Glomerular endothelial cell (primary cell): Measurements from ENCODE around the gene GXYLT1. TPM values are rescaled to one million over a fixed set of nuclear protein-coding genes. Genes with fewer than 3 reads are reported as not detected.
A peak's percentile ranks its signal among the peaks of the same experiment; 100 is the strongest.
"Not testable (repeated sequence)": the region's sequence is repeated elsewhere in the genome, so short reads cannot be mapped to it uniquely, and the experiment has no call there.

Source experiments
- DNase-seq: peaks from one replicate; pipeline ENCODE4 v3.0.0-alpha.2; 2011; ENCODE audit warnings: low read depth, low spot score; ENCODE audit errors: extremely low read depth
- total RNA-seq: library from RNA; depleted of rRNA; stranded (reverse); fragments of >200 nt; gene quantifications from 2 replicates; pipeline ENCODE4 v1.2.3, GENCODE V29; 2015

GXYLT1 gene
- total RNA-seq, 1 donor from 2014 or later = 25.7 TPM

DNA sequence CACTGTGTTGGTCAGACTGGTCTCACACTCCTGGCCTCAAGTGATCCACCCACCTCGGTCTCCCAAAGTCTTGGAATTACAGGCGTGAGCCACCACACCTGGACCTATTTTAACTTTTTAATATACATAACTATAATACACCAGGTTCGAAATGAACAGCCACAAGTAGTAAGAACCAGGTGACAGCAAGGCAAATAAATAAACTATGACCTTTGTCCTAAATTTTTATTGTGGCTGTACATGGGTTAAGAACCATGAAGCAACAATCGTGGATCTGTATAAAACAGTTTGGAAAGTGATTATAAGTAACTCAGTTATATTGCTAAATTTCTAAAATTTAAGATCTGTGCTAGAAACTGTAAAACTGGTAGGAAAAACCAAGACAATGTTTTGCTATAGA lies 41.5 kb downstream of the GXYLT1 start:
- no peak for DNase-seq

DNA sequence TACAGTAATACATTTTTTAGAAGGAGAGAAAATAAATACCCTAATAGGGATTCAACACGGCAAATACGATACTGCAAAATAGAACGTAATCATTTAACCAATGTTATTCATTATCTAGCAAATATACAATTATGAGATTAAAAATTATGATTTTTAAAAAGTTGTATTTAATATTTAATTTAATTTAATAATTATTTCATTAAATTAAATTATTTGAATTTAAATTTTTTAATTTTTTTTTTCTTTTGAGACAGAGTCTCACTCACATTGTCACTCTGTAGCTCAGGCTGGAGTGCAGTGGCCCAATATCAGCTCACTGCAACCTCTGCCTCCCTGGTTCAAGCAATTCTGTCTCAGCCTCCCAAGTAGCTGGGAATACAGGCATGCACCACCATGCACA lies 42.0 kb downstream of the GXYLT1 start:
- DNase-seq = no peak

DNA sequence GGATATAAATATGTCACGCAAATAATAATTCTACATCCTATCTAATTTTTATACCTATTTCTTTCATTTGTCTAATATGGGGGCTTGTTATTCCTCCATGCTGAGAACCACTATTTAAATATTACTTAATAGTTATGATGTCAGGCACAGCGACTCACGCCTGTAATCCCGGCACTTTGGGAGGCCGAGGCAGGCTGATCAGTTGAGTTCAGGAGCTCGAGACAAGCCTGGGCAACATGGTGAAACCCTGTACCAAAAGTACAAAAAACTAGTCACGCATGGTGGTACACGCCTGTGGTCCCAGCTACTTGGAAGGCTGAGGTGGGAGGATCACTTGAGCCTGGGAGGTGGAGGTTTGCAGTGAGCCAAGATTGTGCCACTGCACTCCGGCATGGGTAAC lies 45.2 kb downstream of the GXYLT1 start:
- DNase-seq = no peak

- no peak for DNase-seq
Measured at GRCh38 chr12:42097971-42098370, 46.7 kb downstream of the GXYLT1 start.

DNA sequence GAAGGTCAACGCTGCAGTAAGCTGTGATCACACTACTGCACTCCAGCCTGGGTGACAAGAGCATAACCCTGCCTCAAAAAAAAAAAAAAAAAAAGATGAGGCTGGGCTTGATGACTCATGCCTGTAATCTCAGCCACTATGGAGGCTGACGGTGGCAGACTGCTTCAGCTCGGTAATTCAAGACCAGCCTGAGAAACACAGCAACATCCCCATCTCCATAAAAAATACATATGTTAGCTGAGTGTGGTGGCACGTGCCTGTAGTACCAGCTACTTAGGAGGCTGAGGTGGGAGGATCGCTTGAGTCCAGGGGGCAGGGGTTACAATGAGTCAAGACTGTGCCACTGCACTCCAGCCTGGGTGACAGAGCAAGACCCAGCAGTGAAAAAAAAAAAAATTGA lies 50.4 kb downstream of the GXYLT1 start:
- DNase-seq = no peak

GRCh38 chr12:42091769-42092168 lies 52.9 kb downstream of the GXYLT1 start:
- DNase-seq = no peak

DNA sequence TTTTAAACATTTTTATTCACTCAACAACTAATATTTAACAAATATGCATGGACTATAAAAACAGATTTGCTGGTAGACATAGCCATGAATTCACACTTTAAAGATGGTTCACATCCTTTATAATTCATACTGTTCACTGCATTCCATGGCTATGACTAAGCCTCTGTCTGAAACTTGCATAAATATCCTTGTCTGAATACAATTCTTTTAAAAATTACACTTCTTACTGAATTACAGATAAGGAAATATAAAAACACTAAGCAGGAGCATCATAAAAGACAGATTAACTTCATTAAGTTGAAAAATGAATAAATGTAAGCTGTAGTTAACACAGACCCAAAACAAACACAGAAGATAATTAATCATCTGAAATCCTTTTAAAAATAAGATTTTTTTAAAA lies 53.8 kb downstream of the GXYLT1 start:
- DNase-seq = peak; percentile 34

GRCh38 chr12:42086031-42086430 lies 58.6 kb downstream of the GXYLT1 start:
- DNase-seq = no peak

DNA sequence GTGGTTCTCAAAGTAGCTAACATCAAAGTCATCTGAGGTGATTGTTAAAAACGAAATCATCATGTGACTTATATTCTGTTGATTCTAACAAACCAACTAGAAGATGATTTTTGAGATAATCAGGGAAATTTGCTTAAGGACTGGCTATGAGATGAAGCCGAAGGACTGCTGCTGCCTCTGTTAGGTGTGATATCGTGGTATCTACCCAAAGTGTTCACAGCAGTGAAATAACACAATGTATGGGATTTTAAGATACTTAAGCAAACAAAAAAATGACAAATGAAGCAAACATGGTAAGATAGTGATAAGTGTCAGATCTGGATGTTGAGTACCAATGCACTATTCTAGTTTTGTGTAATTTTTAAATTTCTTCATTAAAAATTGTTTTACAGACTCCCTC lies 59.1 kb downstream of the GXYLT1 start:
- no peak for DNase-seq

DNA sequence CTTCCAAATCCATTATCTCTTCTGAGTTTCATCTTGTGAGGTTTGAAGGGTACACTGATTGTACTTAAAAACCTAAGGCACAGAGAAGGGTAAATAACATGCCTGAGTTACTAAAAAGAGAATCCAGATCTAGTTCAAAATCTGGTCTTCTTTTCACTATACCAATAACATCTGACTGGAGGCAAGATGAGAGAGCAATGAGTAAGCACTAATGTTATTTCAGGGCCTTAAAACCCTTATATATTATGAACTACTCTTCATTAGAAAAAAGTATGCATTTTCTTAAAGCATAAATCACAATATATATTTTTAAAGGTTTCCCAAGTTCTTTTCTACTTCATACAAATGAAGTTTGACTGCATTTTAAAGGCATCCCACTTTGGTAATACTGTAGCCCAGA lies 60.2 kb downstream of the GXYLT1 start:
- DNase-seq = no peak

DNA sequence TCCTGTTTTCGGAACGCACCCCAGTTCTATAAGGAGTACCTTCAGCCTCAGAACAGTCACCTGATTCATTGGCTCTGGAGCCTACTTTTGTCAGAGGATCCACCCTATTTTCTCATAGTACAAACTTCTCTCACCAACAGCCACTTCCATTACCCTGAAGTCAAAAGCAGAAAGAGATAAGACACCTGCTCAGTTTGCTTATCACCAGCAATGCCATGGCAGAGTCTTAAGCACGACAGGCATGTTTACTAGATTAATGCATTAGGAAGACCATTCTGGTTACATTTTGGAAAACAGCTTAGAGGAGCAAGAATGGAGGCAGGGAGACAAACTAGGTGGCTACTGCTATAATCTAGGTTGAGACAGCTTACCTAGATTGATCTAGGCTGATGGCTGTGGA lies 67.7 kb downstream of the GXYLT1 start:
- no peak for DNase-seq

GRCh38 chr12:42070036-42070435 lies 74.6 kb downstream of the GXYLT1 start:
- no peak for DNase-seq

DNA sequence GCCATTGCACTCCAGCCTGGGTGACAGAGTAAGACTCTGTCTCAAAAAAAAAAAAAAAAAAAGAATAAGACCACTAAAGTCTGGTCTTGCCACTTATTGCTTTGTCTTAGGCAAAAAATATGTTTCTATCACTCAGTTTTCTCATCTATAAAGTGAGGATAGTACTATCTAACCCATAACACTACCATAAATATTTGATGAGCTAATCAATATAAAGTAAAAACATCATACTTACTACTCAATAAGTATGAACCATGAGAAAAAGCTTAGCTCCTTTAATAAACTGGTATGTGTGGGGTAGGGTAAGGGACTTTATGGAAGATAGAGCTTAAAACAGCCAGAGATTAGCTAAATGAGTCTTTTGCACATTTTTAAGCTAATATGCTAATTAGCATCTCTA lies 85.5 kb downstream of the GXYLT1 start:
- no peak for DNase-seq

GRCh38 chr12:42056130-42056529 lies 88.5 kb downstream of the GXYLT1 start:
- DNase-seq = no peak

DNA sequence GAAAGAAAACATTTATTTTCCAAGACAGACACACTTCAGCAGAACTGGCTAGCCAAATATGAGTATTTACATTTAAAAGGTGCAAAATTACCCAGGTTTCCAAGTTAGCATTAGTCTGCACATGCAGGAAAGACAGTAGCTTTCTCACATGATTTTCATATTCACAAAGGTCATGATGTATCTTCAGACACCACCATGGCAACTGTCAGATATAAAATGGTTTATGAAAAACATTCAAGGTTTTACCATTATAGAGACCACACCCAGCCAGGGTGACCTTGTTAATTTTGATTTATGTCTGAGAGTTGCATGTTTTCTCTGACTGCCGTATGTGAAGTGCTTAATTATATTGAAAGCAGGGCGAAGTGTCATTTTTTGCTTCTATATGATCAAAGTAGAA lies 91.2 kb downstream of the GXYLT1 start:
- no peak for DNase-seq

DNA sequence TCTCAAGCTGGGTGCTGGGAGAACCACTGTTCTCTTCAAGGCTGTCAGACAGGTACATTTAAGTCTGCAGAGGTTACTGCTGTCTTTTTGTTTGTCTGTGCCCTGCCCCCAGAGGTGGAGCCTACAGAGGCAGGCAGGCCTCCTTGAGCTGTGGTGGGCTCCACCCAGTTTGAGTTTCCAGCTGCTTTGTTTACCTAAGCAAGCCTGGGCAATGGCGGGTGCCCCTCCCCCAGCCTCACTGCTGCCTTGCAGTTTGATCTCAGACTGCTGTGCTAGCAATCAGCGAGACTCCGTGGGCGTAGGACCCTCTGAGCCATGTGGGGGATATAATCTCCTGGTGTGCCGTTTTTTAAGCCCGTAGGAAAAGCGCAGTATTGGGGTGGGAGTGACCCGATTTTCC lies 95.7 kb downstream of the GXYLT1 start:
- DNase-seq = not testable (repeated sequence)

GRCh38 chr12:42039577-42039976 lies 105.1 kb downstream of the GXYLT1 start:
- no peak for DNase-seq

GRCh38 chr12:42039176-42039575 lies 105.5 kb downstream of the GXYLT1 start:
- DNase-seq = no peak

DNA sequence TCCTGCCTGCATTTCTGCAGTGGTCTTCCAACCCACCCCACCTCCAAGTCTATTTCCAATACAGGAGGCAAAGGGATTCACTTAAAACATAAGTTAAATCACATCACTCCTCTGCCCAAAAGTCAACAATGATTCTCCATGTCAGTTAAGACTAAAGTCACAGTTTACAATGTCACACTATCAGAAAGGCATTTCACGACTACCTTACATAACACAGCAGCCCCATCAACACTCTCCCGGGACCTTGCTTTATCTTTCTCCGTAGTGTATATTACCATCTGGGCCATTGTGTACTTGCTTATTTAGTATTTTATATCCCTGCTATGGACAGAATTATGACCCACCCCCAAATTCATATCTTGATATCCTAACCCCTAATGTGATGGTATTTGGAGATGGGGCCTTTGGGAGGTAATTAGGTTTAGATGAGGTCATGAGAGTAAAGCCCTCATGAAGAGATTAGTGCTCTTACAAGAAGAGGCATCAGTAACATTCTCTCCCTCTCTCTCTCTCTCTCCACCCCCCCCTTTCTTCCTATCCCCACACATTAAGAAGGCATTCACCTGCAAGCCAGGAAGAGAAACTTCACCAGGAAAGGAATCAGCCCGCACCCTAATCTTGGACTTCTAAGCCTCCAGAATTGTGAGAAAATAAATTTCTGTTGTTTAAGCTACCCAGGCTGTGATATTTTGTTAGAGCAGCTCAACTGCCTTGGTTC lies 112.7 kb downstream of the GXYLT1 start:
- DNase-seq = no peak
